ENCODE measurements around the gene FUT6. TPM values are rescaled to one million over a fixed set of nuclear protein-coding genes. Genes with fewer than 3 reads are reported as not detected.
"Not testable (repeated sequence)": the region's sequence is repeated elsewhere in the genome, so short reads cannot be mapped to it uniquely, and the experiment has no call there.

The FUT6 gene
- total and polyA plus RNA-seq, 2 donors from 2014 or later: 13.0 to 58.4 TPM

DNA sequence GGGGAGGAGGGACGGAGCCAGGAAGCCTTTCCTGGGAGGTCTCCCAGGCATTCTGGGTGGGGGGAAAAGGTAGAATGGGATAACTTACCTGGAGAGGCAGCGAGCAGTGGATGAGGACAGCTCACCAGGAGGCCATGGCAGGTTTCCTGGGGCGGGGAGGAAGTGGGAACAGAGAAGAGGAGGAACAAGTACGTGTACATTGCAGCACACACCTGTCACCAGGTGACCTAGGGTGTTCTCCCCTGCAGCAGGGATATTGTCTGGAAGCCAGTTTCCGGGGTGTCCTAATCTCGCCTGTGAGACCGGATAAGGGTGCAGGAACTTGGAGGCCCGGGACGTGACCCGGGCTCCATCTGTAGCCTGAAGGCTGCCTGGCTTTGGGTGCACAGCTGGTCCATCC is 11.8 kb upstream of the FUT6 start, which contains the start of gene FUT3:
FUT3 (minus strand) TSS at position 148 of the 400 bp plus-strand sequence.
- peaks cover 0 to 3% (median 0%) of the 10 kb centered on the region in 3 donors for H3K4me1 ChIP-seq (ENCODE audit: control insufficient read depth in 2 of 3, insufficient read depth in 2 of 3, low read depth in 1 of 3, low read length in 3 of 3)
- no peak within 1 kb of the TSS for H3K27ac ChIP-seq (ENCODE audit: low read depth in 2 of 2, low read length in 2 of 2)
- H3K36me3 ChIP-seq (ENCODE audit: control insufficient read depth in 2 of 3, insufficient read depth in 3 of 3, low read length in 3 of 3): no peaks in the 10 kb centered on the region
- no peak within 1 kb of the TSS for H3K4me3 ChIP-seq (ENCODE audit: low read length in 3 of 3)
- H3K27me3 ChIP-seq (ENCODE audit: control insufficient read depth, insufficient read depth, low read length): no peaks in the 10 kb centered on the region
- no peaks in the 10 kb centered on the region for H3K9me3 ChIP-seq (ENCODE audit: control insufficient read depth in 2 of 3, insufficient read depth in 1 of 3, low read length in 3 of 3)
- H3K9ac ChIP-seq (ENCODE audit: low read length in 3 of 3): no peak within 1 kb of the TSS
- no peak for DNase-seq
- no peak for TF ChIP-seq CTCF (IDR thresholded peaks at IDR 0.05; ENCODE audit: borderline replicate concordance, extremely low read depth, insufficient read depth)
- intact Hi-C loops (cut with DNase I): no loop called here
- no peak for FAIRE-seq

GRCh38 chr19:5850743-5851293 is 11.3 kb upstream of the FUT6 start:
- H3K27ac ChIP-seq (ENCODE audit: low read depth in 2 of 2, low read length in 2 of 2): no peak overlapping the region
- DNase-seq: no peak

GRCh38 chr19:5850189-5850588 is 10.7 kb upstream of the FUT6 start:
- no peak for TF ChIP-seq CTCF (IDR thresholded peaks at IDR 0.05; ENCODE audit: borderline replicate concordance, extremely low read depth, insufficient read depth)
- Histone ChIP-seq H3K4me3 (ENCODE audit: low read length in 3 of 3) (no peak overlapping the region), H3K9ac (ENCODE audit: low read length in 3 of 3) (no peak overlapping the region), H3K4me1 (ENCODE audit: control insufficient read depth in 2 of 3, insufficient read depth in 2 of 3, low read depth in 1 of 3, low read length in 3 of 3) (peaks cover 0 to 3% (median 0%) of the 10 kb centered on the region in 3 donors), H3K27ac (ENCODE audit: low read depth in 2 of 2, low read length in 2 of 2) (no peak overlapping the region), H3K9me3 (ENCODE audit: control insufficient read depth in 2 of 3, insufficient read depth in 1 of 3, low read length in 3 of 3) (no peaks in the 10 kb centered on the region), H3K27me3 (ENCODE audit: control insufficient read depth, insufficient read depth, low read length) (no peaks in the 10 kb centered on the region), H3K36me3 (ENCODE audit: control insufficient read depth in 2 of 3, insufficient read depth in 3 of 3, low read length in 3 of 3) (no peaks in the 10 kb centered on the region)
- FAIRE-seq (no peak), DNase-seq (no peak)
- intact Hi-C loops (cut with DNase I): no loop called here

More at GRCh38 chr19:5850743-5851293, 11.3 kb upstream of the FUT6 start:
- TF ChIP-seq CTCF (IDR thresholded peaks at IDR 0.05; ENCODE audit: borderline replicate concordance, extremely low read depth, insufficient read depth): no peak
- peaks cover 0 to 3% (median 0%) of the 10 kb centered on the region in 3 donors for H3K4me1 ChIP-seq (ENCODE audit: control insufficient read depth in 2 of 3, insufficient read depth in 2 of 3, low read depth in 1 of 3, low read length in 3 of 3)
- H3K36me3 ChIP-seq (ENCODE audit: control insufficient read depth in 2 of 3, insufficient read depth in 3 of 3, low read length in 3 of 3): no peaks in the 10 kb centered on the region
- no peak for FAIRE-seq
- no peaks in the 10 kb centered on the region for H3K9me3 ChIP-seq (ENCODE audit: control insufficient read depth in 2 of 3, insufficient read depth in 1 of 3, low read length in 3 of 3)
- intact Hi-C loops (cut with DNase I): no loop called here
- H3K9ac ChIP-seq (ENCODE audit: low read length in 3 of 3): no peak overlapping the region
- H3K4me3 ChIP-seq (ENCODE audit: low read length in 3 of 3): no peak overlapping the region
- no peaks in the 10 kb centered on the region for H3K27me3 ChIP-seq (ENCODE audit: control insufficient read depth, insufficient read depth, low read length)

DNA sequence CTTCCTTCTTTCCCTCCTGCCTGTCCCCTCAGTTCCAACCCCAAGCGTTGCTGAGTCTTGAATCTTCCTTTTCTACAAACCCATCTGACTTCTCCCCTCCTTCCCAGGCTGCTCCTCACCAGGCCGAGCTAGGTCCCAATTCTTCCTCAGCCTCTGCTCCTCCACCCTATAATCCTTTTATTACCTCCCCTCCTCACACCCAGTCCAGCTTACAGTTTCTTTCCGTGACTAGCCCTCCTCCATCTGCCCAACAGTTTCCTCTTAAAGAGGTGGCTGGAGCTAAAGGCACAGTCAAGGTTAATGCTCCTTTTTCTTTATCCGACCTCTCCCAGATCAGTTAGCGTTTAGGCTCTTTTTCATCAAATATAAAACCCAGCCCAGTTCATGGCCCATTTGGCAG is 9.1 kb upstream of the FUT6 start:
- H3K4me1 ChIP-seq (ENCODE audit: control insufficient read depth in 2 of 3, insufficient read depth in 2 of 3, low read depth in 1 of 3, low read length in 3 of 3); DNase-seq; H3K9me3 ChIP-seq (ENCODE audit: control insufficient read depth in 2 of 3, insufficient read depth in 1 of 3, low read length in 3 of 3); H3K36me3 ChIP-seq (ENCODE audit: control insufficient read depth in 2 of 3, insufficient read depth in 3 of 3, low read length in 3 of 3); H3K4me3 ChIP-seq (ENCODE audit: low read length in 3 of 3); intact Hi-C loops (cut with DNase I); H3K27me3 ChIP-seq (ENCODE audit: control insufficient read depth, insufficient read depth, low read length); FAIRE-seq; H3K9ac ChIP-seq (ENCODE audit: low read length in 3 of 3): not testable (repeated sequence)
- peak overlapping the region in 1 of 2 donors; percentile 51 for H3K27ac ChIP-seq (ENCODE audit: low read depth in 2 of 2, low read length in 2 of 2)

GRCh38 chr19:5847846-5848245 is 8.3 kb upstream of the FUT6 start:
- FAIRE-seq; H3K36me3 ChIP-seq (ENCODE audit: control insufficient read depth in 2 of 3, insufficient read depth in 3 of 3, low read length in 3 of 3); H3K9ac ChIP-seq (ENCODE audit: low read length in 3 of 3); intact Hi-C loops (cut with DNase I); H3K9me3 ChIP-seq (ENCODE audit: control insufficient read depth in 2 of 3, insufficient read depth in 1 of 3, low read length in 3 of 3); H3K27me3 ChIP-seq (ENCODE audit: control insufficient read depth, insufficient read depth, low read length); H3K4me1 ChIP-seq (ENCODE audit: control insufficient read depth in 2 of 3, insufficient read depth in 2 of 3, low read depth in 1 of 3, low read length in 3 of 3); DNase-seq; H3K4me3 ChIP-seq (ENCODE audit: low read length in 3 of 3): not testable (repeated sequence)
- H3K27ac ChIP-seq (ENCODE audit: low read depth in 2 of 2, low read length in 2 of 2): peak overlapping the region in 1 of 2 donors; percentile 51
